Subcutaneous adipose tissue (tissue), 4 donors: ENCODE results near the gene MGA. TPM values are rescaled to one million over a fixed set of nuclear protein-coding genes. Genes with fewer than 3 reads are reported as not detected.

Experiments
- small RNA-seq: library from RNA; depleted of rRNA; stranded (forward); fragments of <200 nt; gene quantifications from one replicate; pipeline ENCODE3, GENCODE V24; 2016
- total RNA-seq, 4 donors: library from RNA; depleted of rRNA; stranded (reverse); fragments of >200 nt; gene quantifications; one replicate each; pipeline ENCODE4 v1.1.0, GENCODE V29; 2016
- TF ChIP-seq, protein P1 (sequence below): fragments of 450-650 bp; IDR thresholded peaks from one replicate; pipeline ENCODE4 v1.5.1; 2016; ENCODE audit warnings: low read depth, mild to moderate bottlenecking, control low read depth, antibody characterized with exemption, moderate library complexity

Gene MGA
- total RNA-seq, 4 donors from 2014 or later, result 29.1 to 43.4 (median 33.3) TPM

DNA sequence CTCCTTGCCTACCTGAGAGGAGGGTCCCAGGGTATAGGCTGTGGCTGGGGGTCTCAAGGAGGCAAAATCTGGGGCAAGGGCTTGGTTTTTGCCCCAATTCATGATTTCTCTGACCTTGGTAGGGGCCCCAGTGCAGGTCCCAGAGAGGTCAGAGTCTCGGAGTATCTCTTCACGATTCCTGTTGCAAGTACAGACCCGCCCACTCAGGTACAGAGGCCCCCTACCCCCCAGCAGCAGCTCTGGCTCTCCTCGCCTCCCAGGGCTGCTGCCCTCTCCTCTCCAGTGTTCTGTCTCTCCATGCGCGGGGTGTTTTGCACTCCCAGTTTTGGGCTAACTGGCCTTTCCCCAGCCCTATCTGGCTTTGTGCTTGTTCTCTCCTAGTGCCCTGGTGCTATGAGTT, 162.3 kb downstream of the MGA start:
- TF ChIP-seq, protein P1, sequence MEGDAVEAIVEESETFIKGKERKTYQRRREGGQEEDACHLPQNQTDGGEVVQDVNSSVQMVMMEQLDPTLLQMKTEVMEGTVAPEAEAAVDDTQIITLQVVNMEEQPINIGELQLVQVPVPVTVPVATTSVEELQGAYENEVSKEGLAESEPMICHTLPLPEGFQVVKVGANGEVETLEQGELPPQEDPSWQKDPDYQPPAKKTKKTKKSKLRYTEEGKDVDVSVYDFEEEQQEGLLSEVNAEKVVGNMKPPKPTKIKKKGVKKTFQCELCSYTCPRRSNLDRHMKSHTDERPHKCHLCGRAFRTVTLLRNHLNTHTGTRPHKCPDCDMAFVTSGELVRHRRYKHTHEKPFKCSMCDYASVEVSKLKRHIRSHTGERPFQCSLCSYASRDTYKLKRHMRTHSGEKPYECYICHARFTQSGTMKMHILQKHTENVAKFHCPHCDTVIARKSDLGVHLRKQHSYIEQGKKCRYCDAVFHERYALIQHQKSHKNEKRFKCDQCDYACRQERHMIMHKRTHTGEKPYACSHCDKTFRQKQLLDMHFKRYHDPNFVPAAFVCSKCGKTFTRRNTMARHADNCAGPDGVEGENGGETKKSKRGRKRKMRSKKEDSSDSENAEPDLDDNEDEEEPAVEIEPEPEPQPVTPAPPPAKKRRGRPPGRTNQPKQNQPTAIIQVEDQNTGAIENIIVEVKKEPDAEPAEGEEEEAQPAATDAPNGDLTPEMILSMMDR, result no peak

Small RNA genes lying within 50 kb of the gene (small RNA-seq; reads per million reads assigned to genes)
- not detected for gene MIR626

Other genes with a start within 250 kb of the MGA start
- 10 to 100 TPM; 21.7 to 58.7 (median 32.5) TPM for gene RTF1, start 243.3 kb upstream of the MGA start, total RNA-seq
- gene ITPKA, start 166.5 kb upstream of the MGA start, total RNA-seq, result 1 to 10 TPM in 1 of 4 donors, under 1 TPM in 1, not detected in 2; 0.34 to 1.5 TPM
- 1 to 10 TPM in 1 of 4 donors, under 1 TPM in 3; 0.33 to 2.4 (median 0.48) TPM for gene LTK, start 146.6 kb upstream of the MGA start, total RNA-seq
- gene RPAP1, start 116.1 kb upstream of the MGA start, total RNA-seq, result 10 to 100 TPM; 12.6 to 34.5 (median 19.0) TPM
- gene TYRO3, start 101.2 kb upstream of the MGA start, total RNA-seq, result 10 to 100 TPM; 29.5 to 72.2 (median 35.8) TPM
- 10 to 100 TPM in 1 of 4 donors, 1 to 10 TPM in 3; 6.7 to 17.3 (median 7.8) TPM for gene MAPKBP1, start 114.1 kb downstream of the MGA start, total RNA-seq
- 10 to 100 TPM in 1 of 4 donors, 1 to 10 TPM in 3; 2.0 to 12.6 (median 7.9) TPM for gene JMJD7, start 167.7 kb downstream of the MGA start, total RNA-seq
- 1 to 10 TPM in 3 of 4 donors, not detected in 1; 1.1 to 5.3 (median 2.0) TPM for gene PLA2G4B, start 178.4 kb downstream of the MGA start, total RNA-seq
- gene SPTBN5, start 233.6 kb downstream of the MGA start, total RNA-seq, result 1 to 10 TPM in 1 of 4 donors, under 1 TPM in 3; 0.17 to 1.5 (median 0.52) TPM